Activated CD8-positive, alpha-beta memory T cell treated with anti-CD3 and anti-CD28 coated beads for 36 hours (primary cell): ENCODE data around the gene IMP3. TPM values are rescaled to one million over a fixed set of nuclear protein-coding genes. Genes with fewer than 3 reads are reported as not detected.
"Not testable (repeated sequence)": the region's sequence is repeated elsewhere in the genome, so short reads cannot be mapped to it uniquely, and the experiment has no call there.

Experiments used
- CTCF ChIA-PET: fragments of 350-600 bp; sonication (Branson Sonifier 250); formaldehyde crosslinking; loops from one replicate; lab custom pipeline; 2021; ENCODE audit warnings: antibody characterized with exemption; lab: Charles Lee
- POLR2A ChIA-PET: fragments of 350-600 bp; sonication (Branson Sonifier 250); formaldehyde crosslinking; loops from one replicate; lab custom pipeline; 2021; ENCODE audit warnings: antibody characterized with exemption; lab: Charles Lee
- total RNA-seq, 2 experiments: library from RNA; stranded (reverse); gene quantifications; one replicate each; pipeline ENCODE4 v1.2.3, GENCODE V29; 2021

Gene IMP3
- total RNA-seq, 2 experiments from 2014 or later, result 127 to 132 TPM

DNA sequence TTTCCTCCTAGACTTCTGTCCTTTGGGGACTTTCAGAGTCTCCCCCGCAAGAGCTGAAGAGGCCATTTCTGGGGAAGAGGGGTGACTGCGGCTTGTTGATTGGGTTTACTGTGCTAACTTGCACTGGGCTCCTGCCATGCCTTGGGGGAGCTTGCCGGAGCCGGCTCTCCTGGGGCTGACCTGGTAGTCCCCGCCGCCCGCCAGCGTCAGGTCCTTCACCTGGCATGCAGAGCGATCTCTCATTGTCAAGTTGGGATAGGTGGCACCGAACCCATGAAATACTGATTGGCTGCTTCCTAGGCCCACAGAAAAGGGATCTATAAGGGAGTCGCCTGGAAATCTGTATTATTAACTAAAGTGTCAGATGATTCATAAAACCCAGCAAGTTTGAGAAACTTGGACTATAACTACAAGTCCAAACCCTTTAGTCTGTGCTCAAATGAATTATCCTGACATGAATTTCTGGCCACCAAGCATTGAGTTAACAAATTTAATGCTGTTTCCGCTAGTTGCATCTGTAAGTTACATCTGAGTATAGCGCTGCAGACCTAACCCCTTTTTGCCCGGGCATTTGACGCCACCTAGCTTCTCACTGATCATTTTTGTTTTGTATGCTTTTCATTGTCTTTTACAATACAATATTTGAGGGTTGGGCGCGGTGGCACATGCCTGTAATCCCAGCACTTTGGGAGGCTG is 607 bp upstream of the IMP3 start:
- ChIA-PET POLR2A (interaction anchor here (0.5 to 4.3 kb wide), 10 partner anchors 11 to 275 kb away, joined by 3 to 73 read pairs (median 8); partner anchors contain the start of genes MAN2C1, PTPN9, SIN3A and SNUPN), CTCF (interaction anchor here (0.5 to 5.5 kb wide), 15 partner anchors 10 to 649 kb away, joined by 3 to 25 read pairs (median 4); partner anchors contain the start of genes MAN2C1, PTPN9, SNUPN and UBE2Q2)

GRCh38 chr15:75639191-75639708 is 774 bp downstream of the IMP3 start:
- POLR2A ChIA-PET, result interaction anchor here (0.8 to 4.3 kb wide), 10 partner anchors 12 to 1023 kb away, joined by 3 to 73 read pairs (median 6); partner anchors contain the start of genes MAN2C1, PTPN9, SIN3A and SNUPN

GRCh38 chr15:75637245-75638009 is 2.6 kb downstream of the IMP3 start:
- ChIA-PET POLR2A (interaction anchor here (0.6 to 3.5 kb wide), 3 partner anchors 10 to 719 kb away, joined by 4 to 47 read pairs (median 4); partner anchors contain the start of gene SNUPN), CTCF (interaction anchor here (1.1 to 5.5 kb wide), 2 partner anchors 11 to 184 kb away, joined by 3 to 25 read pairs; partner anchors contain the start of gene SNUPN)

More at GRCh38 chr15:75639191-75639708, 774 bp downstream of the IMP3 start:
- CTCF ChIA-PET, result interaction anchor here (1.0 to 5.5 kb wide), 7 partner anchors 8 to 271 kb away, joined by 3 to 25 read pairs (median 6); partner anchors contain the start of genes MAN2C1, SNUPN and SNX33

DNA sequence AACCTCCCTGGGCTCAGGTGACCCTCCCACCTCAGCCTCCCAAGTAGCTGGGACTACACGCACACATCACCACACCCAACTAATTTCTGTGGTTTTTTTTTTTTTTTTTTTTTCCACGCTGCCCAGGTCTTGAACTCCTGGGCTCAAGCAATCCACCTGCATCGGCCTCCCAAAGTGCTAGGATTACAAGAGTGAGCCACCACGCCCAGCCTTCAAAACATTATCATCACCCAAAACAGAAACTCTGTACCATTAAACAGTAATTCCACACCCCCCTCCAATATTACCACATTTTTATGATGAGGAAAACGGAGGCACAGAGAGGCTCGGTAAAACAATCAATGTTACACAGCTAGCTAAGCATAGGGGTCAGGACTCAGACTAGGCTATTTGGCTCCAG is 4.0 kb downstream of the IMP3 start:
- POLR2A ChIA-PET, result interaction anchor here (0.6 kb wide), 1 partner anchor 11 kb away, joined by 3 read pairs; the partner anchor contains the start of gene SNX33
- CTCF ChIA-PET, result interaction anchor here (0.6 to 5.5 kb wide), 2 partner anchors 10 to 118 kb away, joined by 3 to 25 read pairs; partner anchors contain the start of gene SNUPN

DNA sequence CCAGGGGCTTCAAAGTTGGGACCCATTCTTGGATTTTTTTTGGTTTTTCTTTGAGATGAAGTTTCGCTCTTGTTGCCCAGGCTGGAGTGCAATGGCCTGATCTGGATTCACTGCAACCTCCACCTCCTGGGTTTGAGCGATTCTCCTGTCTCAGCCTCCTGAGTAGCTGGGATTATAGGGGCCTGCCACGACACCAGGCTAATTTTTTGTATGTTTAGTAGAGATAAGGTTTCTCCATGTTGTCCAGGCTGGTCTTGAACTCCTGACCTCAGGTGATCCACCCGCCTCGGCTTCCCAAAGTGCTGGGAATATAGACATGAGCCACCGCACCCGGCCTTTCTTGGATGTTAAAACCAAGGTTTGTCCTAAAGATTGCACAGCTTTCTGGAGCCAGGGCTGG is 6.1 kb downstream of the IMP3 start:
- CTCF ChIA-PET, result not testable (repeated sequence)

DNA sequence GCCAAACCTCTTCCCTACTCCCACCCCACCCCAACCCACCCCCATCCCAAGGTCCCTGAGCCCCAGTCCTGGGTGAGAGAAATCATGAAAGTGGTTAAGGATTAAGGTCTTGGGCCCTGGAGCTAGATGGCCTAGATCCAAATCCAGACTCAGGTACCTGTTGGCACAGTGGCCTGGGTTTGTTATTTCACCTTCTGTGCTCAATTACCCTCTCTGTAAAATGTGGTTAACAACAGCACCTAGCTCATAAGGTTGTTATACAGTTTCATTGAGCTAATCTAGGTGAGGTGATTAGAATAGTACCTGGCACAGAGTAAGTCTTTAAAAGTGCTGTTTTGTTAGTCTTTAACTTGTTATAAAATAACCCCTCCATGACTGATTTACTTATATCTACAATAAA is 8.1 kb downstream of the IMP3 start:
- POLR2A ChIA-PET, result no interaction called here

More for the DNA sequence above, 6.1 kb downstream of the IMP3 start:
- POLR2A ChIA-PET, result not testable (repeated sequence)

GRCh38 chr15:75625542-75626347 is 14.3 kb downstream of the IMP3 start, which contains the start of gene SNUPN:
Gene SNUPN, minus strand, starts transcription at chr15:75625725. Its CDS starts 4,674 bp downstream, at chr15:75621051.
- ChIA-PET POLR2A (interaction anchor here (0.6 to 3.0 kb wide), 7 partner anchors 14 to 258 kb away, joined by 3 to 47 read pairs (median 5); partner anchors contain the start of genes IMP3, MAN2C1, PTPN9 and SNX33), CTCF (interaction anchor here (0.7 to 2.6 kb wide), 3 partner anchors 13 to 28 kb away, joined by 3 to 25 read pairs (median 3); partner anchors contain the start of genes IMP3 and SNX33)

More for the DNA sequence above, 8.1 kb downstream of the IMP3 start:
- CTCF ChIA-PET, result interaction anchor here (0.7 kb wide), 2 partner anchors 219 to 760 kb away, joined by 3 read pairs; no protein-coding TSS in a partner anchor

- ChIA-PET POLR2A (interaction anchor here (0.7 kb wide), 1 partner anchor 174 kb away, joined by 3 read pairs; no protein-coding TSS in a partner anchor), CTCF (interaction anchor here (1.2 kb wide), 1 partner anchor 15 kb away, joined by 4 read pairs; no protein-coding TSS in a partner anchor)
Observed at GRCh38 chr15:75622505-75622904, 17.5 kb downstream of the IMP3 start.

DNA sequence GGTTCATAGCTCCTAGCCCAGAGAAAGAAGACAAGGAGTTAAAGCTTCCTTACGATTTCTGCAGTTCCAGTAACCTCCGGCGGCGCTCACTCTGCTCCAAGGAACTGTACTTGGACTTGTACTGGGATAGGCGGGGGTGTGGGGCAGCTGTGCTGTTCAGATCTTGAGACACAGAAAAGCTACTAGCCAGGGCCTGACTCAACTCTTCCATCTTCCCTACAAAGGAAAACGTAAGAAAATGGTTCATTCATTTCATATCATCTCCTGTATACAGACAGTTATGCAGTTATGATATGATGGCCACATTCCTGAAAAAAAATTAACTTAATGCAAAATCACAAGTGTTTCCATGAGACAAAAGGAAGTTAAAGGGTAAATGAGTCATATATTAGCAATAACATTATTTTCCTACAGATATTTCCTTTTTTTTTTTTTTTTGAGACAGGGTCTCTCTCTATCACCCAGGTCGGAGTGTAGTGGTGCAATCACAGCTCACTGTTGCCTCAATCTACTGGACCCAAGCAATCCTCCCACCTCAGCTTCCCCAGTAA is 19.1 kb downstream of the IMP3 start:
- POLR2A ChIA-PET, result interaction anchor here (0.8 kb wide), 1 partner anchor 12 kb away, joined by 3 read pairs; no protein-coding TSS in a partner anchor
- CTCF ChIA-PET, result interaction anchor here (0.5 kb wide), 1 partner anchor 47 kb away, joined by 3 read pairs; no protein-coding TSS in a partner anchor

GRCh38 chr15:75620058-75620820 is 19.8 kb downstream of the IMP3 start:
- ChIA-PET CTCF (interaction anchor here (0.5 kb wide), 1 partner anchor 46 kb away, joined by 3 read pairs; no protein-coding TSS in a partner anchor), POLR2A (interaction anchor here (0.8 kb wide), 1 partner anchor 11 kb away, joined by 3 read pairs; no protein-coding TSS in a partner anchor)

GRCh38 chr15:75616766-75617165 is 23.3 kb downstream of the IMP3 start:
- ChIA-PET CTCF (no interaction called here), POLR2A (interaction anchor here (0.6 kb wide), 2 partner anchors 15 to 61 kb away, joined by 3 to 8 read pairs; no protein-coding TSS in a partner anchor)

- ChIA-PET CTCF (interaction anchor here (1.3 to 1.5 kb wide), 2 partner anchors 9 to 16 kb away, joined by 4 to 5 read pairs; no protein-coding TSS in a partner anchor), POLR2A (interaction anchor here (1.3 kb wide), 1 partner anchor 28 kb away, joined by 3 read pairs; the partner anchor contains the start of gene PTPN9)
Observed at GRCh38 chr15:75606711-75607699, 33.0 kb downstream of the IMP3 start.

DNA sequence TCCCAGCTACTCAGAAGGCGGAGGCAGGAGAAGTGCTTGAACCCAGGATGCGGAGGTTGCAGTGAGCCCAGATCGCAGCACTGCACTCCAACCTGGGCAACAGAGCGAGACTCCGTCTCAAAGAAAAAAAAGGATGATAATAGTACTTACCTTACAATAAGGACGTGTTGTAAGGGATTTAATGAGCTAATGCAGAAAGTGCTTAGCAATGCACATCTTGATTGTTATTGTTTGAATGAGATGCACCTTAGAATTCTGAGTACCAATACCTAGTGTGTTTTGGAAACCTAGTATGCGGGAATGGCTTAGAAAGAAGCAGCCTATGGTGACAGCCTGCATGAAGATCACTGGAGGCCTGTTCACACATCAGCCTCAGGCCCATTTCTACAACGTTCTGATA is 34.0 kb downstream of the IMP3 start:
- POLR2A ChIA-PET, result interaction anchor here (1.3 kb wide), 1 partner anchor 27 kb away, joined by 3 read pairs; the partner anchor contains the start of gene PTPN9
- CTCF ChIA-PET, result no interaction called here

DNA sequence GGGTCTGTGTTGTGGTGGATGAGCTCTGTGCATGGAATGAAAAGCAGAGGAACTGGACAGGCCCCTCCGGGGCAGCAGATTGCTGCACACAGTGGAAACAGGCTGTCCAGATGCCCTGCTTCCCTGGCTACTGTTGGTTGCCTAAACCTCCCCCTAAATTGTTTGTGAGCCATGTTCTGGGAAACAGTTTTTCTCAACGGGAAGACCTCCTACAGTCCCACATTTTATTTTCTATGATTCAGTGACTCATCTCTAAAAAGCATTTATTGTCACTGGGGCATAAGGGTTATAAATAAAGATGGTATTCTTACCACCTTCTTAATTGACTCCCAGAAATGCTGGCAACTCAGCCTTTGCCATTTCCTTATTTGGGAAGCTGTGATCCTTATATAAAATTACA is 40.6 kb downstream of the IMP3 start:
- CTCF ChIA-PET, result interaction anchor here (0.7 to 1.3 kb wide), 2 partner anchors 10 to 257 kb away, joined by 3 read pairs; no protein-coding TSS in a partner anchor
- POLR2A ChIA-PET, result no interaction called here

- ChIA-PET POLR2A (interaction anchor here (1.3 kb wide), 1 partner anchor 19 kb away, joined by 3 read pairs; the partner anchor contains the start of gene PTPN9), CTCF (interaction anchor here (0.5 to 1.9 kb wide), 5 partner anchors 9 to 31 kb away, joined by 3 to 5 read pairs (median 4); no protein-coding TSS in a partner anchor)
Observed at GRCh38 chr15:75598361-75598760, 41.7 kb downstream of the IMP3 start.
